ENCODE results near the gene TSHZ3. TPM values are rescaled to one million over a fixed set of nuclear protein-coding genes. Genes with fewer than 3 reads are reported as not detected.

The TSHZ3 gene
- total RNA-seq, 2 experiments from 2014 or later, result 1.7 to 1.8 TPM

DNA sequence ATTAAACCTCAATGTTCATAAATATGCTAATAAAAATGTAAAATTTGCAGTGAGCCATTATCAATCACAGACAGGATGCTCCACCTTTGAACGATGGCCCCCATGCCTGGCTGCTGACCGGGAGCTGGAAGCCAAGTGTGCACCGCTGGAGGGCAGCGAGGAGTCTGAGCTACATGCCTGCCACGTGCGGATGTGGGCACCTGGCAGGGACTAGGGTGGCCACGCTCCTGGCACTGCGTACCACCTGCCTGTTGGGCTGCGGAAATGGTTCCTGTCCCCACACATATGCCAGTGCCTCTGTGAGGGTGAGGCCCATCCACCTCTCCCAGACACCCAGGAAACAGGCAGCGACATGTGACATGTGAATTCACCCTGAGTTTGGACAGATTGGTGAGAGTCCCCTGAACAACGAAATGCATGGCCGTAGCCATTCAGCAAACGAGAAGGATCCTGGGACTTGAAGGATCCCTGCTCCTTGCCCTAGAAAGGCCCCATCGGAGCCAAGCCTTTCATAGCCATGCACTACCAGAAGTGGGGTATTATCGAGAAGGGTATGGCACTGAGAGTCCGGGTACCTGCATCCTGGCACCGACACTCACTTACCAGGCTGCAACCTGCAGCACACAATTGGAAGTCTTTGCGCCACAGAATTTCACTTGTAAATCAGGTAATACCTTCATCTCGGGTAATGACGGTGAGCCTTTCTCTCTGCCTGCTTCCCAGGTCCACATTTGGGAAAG lies 35.8 kb downstream of the TSHZ3 start:
- Mint-ChIP-seq H3K27ac (no peak overlapping the region), H3K36me3 (ENCODE audit: low read depth) (no peaks in the 10 kb centered on the region), H3K4me3 (no peak overlapping the region), H3K27me3 (no peaks in the 10 kb centered on the region), H3K9me3 (no peaks in the 10 kb centered on the region), H3K4me1 (no peaks in the 10 kb centered on the region)
- ChIA-PET POLR2A (no interaction called here), CTCF (no interaction called here)
- DNase-seq, result no peak

DNA sequence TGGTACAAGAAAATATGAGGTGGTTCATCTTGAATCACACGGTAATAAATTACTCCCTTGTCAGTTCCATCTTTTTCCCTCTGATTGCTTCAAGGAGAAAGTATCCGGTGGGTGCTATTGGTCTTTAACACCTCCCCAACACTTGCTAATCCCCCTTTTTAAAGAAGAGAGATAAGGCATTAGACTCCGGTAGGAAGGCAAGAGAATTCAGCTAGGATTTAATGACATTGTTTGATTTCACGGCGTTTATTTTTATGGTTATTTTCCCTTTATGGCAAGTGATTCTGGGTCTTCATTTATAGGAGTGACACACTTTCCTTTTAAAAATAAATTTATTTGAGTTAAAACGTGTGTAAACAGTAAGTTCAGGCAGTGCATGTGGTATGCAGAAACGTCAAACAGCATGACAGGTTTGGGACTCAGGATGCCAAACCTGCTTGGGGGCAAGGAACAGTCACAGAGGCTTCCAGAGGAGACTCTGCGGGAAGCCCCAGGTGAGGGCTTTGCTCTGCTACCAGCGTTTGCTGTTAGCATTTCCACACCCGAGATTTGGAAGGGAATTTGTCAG lies 36.5 kb downstream of the TSHZ3 start:
- POLR2A ChIA-PET, result no interaction called here
- no peak overlapping the region for H3K4me3 Mint-ChIP-seq

DNA sequence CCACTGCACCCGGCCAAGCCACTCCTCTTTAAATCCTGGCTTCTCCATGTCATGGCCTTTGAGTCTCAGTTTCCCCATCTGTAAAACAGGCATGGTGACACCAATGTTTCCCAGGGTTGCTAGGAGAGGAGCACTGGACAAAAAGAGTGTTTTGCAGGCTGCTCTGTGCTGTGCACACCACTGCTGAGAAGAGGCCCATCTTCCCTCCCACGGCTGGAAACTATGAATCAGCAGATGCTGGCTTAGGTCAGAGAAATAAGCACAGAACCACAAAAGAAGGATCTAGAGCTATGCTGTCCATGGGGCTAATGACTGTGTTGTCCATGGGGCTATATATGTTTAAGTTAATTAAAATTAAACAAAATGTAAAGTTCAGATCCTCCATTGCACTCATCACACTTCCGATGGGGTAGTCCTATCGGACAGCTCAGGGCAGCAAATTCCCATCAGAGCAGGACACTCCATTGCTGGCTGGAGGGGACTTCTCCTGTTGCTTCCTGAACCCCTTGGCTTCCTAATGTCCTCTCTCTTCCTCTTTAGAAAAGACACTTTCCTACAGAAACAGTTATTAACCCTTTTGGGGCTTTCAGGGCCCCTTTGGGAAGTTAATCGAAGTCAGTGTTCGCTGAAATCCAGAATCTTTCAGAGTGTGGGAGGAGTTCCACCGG lies 37.1 kb downstream of the TSHZ3 start:
- no peak for DNase-seq
- CTCF ChIA-PET, result no interaction called here
- no peak overlapping the region for H3K4me3 Mint-ChIP-seq
- no peaks in the 10 kb centered on the region for H3K36me3 Mint-ChIP-seq (ENCODE audit: low read depth)
- POLR2A ChIA-PET, result no interaction called here
- no peak overlapping the region for H3K27ac Mint-ChIP-seq
- no peaks in the 10 kb centered on the region for H3K27me3 Mint-ChIP-seq
- H3K9me3 Mint-ChIP-seq, result no peaks in the 10 kb centered on the region
- H3K4me1 Mint-ChIP-seq, result no peaks in the 10 kb centered on the region

More for the DNA sequence above, 36.5 kb downstream of the TSHZ3 start:
- no peak for DNase-seq
- no peak overlapping the region for H3K27ac Mint-ChIP-seq
- H3K36me3 Mint-ChIP-seq (ENCODE audit: low read depth), result no peaks in the 10 kb centered on the region
- CTCF ChIA-PET, result no interaction called here
- H3K27me3 Mint-ChIP-seq, result no peaks in the 10 kb centered on the region
- no peaks in the 10 kb centered on the region for H3K9me3 Mint-ChIP-seq
- H3K4me1 Mint-ChIP-seq, result no peaks in the 10 kb centered on the region

DNA sequence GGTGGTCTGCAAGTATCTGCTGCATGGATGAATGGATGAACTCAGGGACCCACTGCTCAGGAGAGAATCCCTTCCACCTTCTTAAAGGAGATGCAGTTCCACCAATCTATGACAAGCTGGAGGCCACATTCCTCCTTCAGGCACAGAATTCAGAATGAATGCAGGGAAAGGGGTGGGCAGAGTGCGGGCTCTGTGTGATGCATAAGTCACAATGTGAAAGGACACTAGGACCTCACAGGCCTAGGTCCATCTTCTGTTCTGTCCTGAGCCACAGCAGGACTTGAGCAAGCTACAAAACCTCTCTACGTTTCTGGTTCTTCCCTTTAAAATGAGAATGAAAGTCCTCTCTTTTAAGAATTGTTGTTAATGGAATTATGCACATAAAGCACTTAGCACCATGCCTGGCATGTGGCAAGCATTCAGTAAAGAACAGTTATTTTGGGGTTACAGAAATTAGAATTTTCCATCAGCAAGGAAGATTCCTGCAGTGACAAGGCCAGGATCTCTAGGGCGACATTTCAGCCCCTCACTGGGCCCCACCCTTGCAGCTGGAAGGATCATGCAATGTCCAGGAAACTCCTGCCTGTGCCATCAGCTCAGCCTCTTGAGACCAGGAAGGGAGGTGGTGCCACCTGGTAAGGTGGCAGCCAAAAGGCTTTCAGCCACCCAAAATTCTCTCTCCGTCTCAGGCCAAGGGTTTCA lies 38.7 kb downstream of the TSHZ3 start:
- no peaks in the 10 kb centered on the region for H3K36me3 Mint-ChIP-seq (ENCODE audit: low read depth)
- CTCF ChIA-PET, result no interaction called here
- no peak overlapping the region for H3K4me3 Mint-ChIP-seq
- peaks cover 2% of the 10 kb centered on the region for H3K27me3 Mint-ChIP-seq
- DNase-seq, result no peak
- H3K9me3 Mint-ChIP-seq, result no peaks in the 10 kb centered on the region
- POLR2A ChIA-PET, result no interaction called here
- no peak overlapping the region for H3K27ac Mint-ChIP-seq
- no peaks in the 10 kb centered on the region for H3K4me1 Mint-ChIP-seq

DNA sequence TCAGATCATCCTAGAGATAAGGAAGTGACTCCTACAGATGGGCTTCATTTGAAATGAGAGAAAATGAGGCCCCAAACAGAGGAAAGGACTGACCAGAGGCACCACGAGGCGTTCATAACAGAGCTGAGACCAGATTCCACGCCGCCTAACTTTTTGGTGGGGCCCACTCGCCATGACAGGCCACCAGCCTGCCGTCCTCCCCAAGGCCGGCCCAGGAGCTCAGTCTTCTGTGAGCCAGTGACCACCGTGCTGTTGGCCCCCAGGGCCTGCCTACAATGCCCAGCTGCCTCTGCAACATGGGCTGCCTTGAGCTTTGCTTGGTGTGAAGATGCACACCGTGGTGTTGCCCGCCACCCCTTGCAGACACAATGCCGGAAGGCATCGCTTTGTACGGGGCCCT lies 40.5 kb downstream of the TSHZ3 start:
- H3K4me1 Mint-ChIP-seq, result no peaks in the 10 kb centered on the region
- H3K27ac Mint-ChIP-seq, result no peak overlapping the region
- DNase-seq, result no peak
- POLR2A ChIA-PET, result no interaction called here
- no peaks in the 10 kb centered on the region for H3K36me3 Mint-ChIP-seq (ENCODE audit: low read depth)
- no peak overlapping the region for H3K4me3 Mint-ChIP-seq
- no peaks in the 10 kb centered on the region for H3K9me3 Mint-ChIP-seq
- CTCF ChIA-PET, result interaction anchor here (0.7 kb wide), 1 partner anchor 29 kb away, joined by 3 read pairs; no protein-coding TSS in a partner anchor
- H3K27me3 Mint-ChIP-seq, result peaks cover 4% of the 10 kb centered on the region

DNA sequence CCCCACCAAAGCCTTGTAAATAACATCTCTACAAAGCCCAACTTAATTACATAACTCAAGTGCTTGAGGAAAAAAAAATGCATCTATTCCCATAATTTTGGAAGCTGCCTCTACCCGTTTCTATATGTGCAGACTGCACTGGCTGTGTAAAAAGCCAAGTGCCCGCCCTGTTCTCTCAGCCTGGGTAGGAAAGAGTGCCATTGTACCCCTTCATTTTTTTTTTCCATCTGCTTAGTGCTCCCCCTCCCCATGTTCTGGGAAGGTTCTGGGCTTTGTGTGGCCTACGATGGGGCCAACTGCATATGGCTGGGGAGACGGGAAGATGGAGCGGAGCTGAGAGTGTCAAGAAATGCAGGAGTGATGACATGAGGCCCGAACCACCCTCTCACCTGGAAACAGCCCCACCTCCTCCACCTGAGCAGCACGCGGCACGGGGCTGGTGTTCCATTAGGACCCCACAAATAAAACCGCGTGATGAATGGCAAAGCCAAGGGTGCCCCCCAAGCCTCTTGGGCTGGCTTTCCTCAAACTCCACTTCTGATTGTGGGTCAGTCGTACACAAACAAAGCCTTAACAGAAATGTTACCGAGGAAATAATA lies 42.1 kb downstream of the TSHZ3 start:
- POLR2A ChIA-PET, result no interaction called here
- CTCF ChIA-PET, result no interaction called here
- H3K27me3 Mint-ChIP-seq, result peaks cover 4% of the 10 kb centered on the region
- H3K4me1 Mint-ChIP-seq, result no peaks in the 10 kb centered on the region
- no peak overlapping the region for H3K27ac Mint-ChIP-seq
- DNase-seq, result no peak
- H3K36me3 Mint-ChIP-seq (ENCODE audit: low read depth), result no peaks in the 10 kb centered on the region
- H3K9me3 Mint-ChIP-seq, result no peaks in the 10 kb centered on the region
- H3K4me3 Mint-ChIP-seq, result no peak overlapping the region

DNA sequence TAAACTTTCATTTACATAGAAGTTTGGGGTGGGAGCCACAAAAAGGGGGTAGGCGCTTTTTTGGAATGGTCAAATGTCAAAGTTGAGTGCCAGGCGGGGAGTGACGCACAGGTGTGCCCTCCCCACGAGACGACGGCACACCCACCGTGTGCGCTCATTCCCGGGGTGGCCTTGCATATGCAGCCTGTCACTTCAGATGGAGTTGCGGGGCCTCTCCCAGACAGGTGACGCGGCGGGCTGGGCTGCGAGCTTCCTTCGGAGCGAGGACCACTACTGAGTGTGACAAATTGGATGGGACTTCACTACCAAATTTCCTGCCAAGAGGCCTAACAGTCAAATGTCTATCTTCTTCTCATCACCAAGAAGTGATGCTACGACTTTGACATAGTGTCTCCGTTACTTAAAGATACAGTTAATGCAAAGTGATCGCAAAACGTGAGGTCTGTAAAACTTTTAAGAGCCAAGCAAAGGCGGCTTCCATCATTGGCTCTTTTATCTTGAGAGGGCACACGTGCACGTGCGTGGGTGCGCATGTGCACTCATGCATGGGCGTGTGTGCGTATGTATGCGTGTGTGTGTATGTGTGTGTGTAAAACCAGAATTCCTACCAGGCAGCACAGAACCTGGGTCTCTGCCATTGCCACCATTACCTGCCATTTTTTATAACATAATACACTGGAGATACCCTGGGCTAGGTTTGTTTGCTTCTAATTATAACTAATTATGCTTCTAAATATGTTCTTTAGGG lies 43.1 kb downstream of the TSHZ3 start:
- no peak overlapping the region for H3K27ac Mint-ChIP-seq
- CTCF ChIA-PET, result no interaction called here
- POLR2A ChIA-PET, result no interaction called here
- peaks cover 4% of the 10 kb centered on the region for H3K27me3 Mint-ChIP-seq
- no peaks in the 10 kb centered on the region for H3K9me3 Mint-ChIP-seq
- H3K4me1 Mint-ChIP-seq, result no peaks in the 10 kb centered on the region
- no peaks in the 10 kb centered on the region for H3K36me3 Mint-ChIP-seq (ENCODE audit: low read depth)
- no peak for DNase-seq
- no peak overlapping the region for H3K4me3 Mint-ChIP-seq

DNA sequence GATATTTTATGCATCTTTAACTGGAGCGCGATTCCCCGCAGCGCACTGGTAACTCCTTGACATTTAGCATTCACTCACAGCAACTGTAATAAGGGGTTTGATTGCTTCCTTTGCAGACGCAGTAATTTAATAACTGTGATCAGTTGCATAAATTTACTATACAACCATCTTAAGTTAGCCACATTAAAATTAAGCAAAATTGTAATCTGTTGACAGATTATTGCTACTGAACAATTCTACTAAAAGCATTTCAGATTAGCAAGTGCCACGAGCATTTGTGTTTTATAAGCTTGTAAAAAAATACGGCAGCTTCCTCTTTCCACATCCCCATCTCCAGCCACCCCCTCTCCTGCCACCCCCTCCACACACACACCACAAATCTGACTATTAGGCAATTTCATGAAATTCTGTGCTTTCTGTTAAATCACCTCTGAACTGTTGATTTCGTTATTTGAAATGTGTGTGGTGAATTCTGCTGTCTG lies 44.4 kb downstream of the TSHZ3 start:
- Mint-ChIP-seq H3K4me3 (no peak overlapping the region), H3K9me3 (no peaks in the 10 kb centered on the region), H3K36me3 (ENCODE audit: low read depth) (no peaks in the 10 kb centered on the region), H3K4me1 (no peaks in the 10 kb centered on the region), H3K27me3 (peaks cover 4% of the 10 kb centered on the region), H3K27ac (no peak overlapping the region)
- POLR2A ChIA-PET, result no interaction called here
- CTCF ChIA-PET, result no interaction called here
- no peak for DNase-seq

DNA sequence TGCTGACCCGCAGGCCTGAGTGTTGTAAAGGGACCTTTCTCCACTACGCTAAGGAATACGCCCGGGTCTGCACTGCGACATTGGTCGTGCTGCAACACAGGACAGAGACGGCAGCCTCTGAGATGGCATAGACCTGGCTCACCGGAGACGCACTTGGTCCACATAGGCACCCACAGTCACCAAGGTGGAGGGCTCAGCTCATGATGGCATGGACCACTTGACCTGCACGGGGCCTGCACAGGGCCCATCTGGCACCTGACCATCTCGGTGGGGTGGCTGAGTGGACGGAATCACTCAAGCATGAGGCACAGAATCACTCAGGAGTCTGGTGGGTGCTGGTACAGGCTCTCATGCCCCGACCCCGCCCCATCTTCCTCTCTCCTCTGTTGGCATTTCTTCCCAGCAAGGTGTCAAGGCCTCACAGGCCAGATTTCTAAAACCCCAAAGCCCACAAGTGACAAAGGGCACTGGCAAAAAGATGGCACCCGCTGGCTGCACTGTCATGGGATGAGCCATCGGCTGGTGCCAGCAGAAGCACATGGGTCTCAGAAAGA lies 45.9 kb downstream of the TSHZ3 start:
- Mint-ChIP-seq H3K9me3 (no peaks in the 10 kb centered on the region), H3K4me1 (no peaks in the 10 kb centered on the region), H3K36me3 (ENCODE audit: low read depth) (no peaks in the 10 kb centered on the region), H3K27me3 (peaks cover 4% of the 10 kb centered on the region), H3K4me3 (no peak overlapping the region), H3K27ac (no peak overlapping the region)
- ChIA-PET CTCF (interaction anchor here (1.0 kb wide), 1 partner anchor 13 kb away, joined by 3 read pairs; no protein-coding TSS in a partner anchor), POLR2A (no interaction called here)
- no peak for DNase-seq

DNA sequence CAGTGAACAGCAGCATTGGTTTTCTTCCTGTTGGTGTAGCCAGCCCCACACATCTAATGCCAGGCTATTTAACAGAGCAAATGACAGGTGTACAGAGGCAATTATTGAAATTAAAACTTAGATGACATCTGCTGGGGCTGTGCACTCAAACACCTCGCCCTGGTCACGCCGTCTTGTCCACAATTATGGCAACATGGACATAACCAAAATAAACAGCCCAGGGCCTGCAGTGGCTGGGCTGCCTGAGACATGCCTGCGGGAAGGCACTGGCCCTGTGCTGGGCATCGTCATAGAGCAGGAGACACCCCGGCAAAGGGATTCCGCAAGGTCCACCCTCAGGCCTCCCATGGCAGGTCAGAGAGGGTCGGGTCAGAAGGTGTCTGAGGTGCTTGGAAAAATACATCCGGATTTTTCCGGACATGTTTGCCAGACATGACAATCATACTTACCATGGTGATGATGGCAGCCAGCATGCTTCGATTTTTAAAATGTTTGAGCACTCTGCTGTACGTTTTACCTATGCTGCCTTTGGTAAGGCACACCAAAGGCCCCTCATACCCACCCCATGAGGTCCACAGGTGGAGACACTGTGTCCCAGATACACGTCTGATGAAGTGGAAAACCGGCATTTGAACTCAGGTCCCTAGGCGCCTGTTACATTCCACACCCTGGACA lies 47.8 kb downstream of the TSHZ3 start:
- no peak overlapping the region for H3K27ac Mint-ChIP-seq
- H3K9me3 Mint-ChIP-seq, result no peaks in the 10 kb centered on the region
- H3K27me3 Mint-ChIP-seq, result peaks cover 4% of the 10 kb centered on the region
- H3K36me3 Mint-ChIP-seq (ENCODE audit: low read depth), result no peaks in the 10 kb centered on the region
- no peaks in the 10 kb centered on the region for H3K4me1 Mint-ChIP-seq
- no peak overlapping the region for H3K4me3 Mint-ChIP-seq
- no peak for DNase-seq
- POLR2A ChIA-PET, result no interaction called here
- CTCF ChIA-PET, result no interaction called here

DNA sequence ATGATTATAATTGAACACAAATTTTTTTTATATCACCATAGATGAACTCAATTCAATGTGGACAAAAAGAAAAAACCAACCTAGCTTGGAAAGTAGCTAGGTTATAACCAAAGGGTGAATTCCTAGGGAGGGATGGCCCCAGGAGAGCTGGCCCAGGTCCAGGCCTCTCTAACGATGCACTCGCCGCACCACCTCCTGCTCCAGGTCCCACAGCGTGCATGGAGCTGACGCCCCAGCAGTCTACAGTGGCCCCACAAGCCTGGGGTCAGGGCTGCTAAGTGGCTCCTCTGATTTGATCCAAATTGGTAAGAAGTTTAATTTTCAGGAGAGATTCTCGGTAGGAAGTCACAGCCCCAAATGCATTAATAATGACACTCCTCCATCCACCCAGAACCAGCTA lies 48.8 kb downstream of the TSHZ3 start:
- H3K4me3 Mint-ChIP-seq, result no peak overlapping the region
- no peaks in the 10 kb centered on the region for H3K36me3 Mint-ChIP-seq (ENCODE audit: low read depth)
- H3K4me1 Mint-ChIP-seq, result no peaks in the 10 kb centered on the region
- H3K27me3 Mint-ChIP-seq, result peaks cover 3% of the 10 kb centered on the region
- no peak overlapping the region for H3K27ac Mint-ChIP-seq
- ChIA-PET CTCF (no interaction called here), POLR2A (no interaction called here)
- H3K9me3 Mint-ChIP-seq, result no peaks in the 10 kb centered on the region
- no peak for DNase-seq

DNA sequence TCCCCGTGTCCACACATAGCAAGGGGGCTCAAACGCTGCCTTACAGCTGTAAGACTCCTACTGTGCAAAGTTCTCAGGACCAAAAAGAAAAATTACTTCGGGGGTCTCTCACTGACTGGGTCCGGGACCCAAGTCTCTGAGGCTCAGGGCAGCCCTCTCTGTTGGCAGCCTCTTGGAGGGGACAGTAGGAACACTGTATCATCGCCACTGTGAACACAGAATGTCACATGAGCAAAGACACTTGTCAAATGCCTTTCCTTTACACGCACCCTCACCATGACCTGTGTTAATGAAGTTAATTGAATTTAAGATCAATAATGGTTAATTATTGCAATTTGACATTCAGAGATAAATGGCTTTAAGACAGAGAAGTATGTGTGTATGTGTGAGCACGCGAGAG lies 49.6 kb downstream of the TSHZ3 start:
- Mint-ChIP-seq H3K9me3 (no peaks in the 10 kb centered on the region), H3K36me3 (ENCODE audit: low read depth) (no peaks in the 10 kb centered on the region), H3K27me3 (no peaks in the 10 kb centered on the region), H3K4me1 (no peaks in the 10 kb centered on the region), H3K4me3 (no peak overlapping the region), H3K27ac (no peak overlapping the region)
- ChIA-PET POLR2A (no interaction called here), CTCF (no interaction called here)
- DNase-seq, result no peak
